ENCODE results near the gene ZCWPW1.

The ZCWPW1 gene

DNA sequence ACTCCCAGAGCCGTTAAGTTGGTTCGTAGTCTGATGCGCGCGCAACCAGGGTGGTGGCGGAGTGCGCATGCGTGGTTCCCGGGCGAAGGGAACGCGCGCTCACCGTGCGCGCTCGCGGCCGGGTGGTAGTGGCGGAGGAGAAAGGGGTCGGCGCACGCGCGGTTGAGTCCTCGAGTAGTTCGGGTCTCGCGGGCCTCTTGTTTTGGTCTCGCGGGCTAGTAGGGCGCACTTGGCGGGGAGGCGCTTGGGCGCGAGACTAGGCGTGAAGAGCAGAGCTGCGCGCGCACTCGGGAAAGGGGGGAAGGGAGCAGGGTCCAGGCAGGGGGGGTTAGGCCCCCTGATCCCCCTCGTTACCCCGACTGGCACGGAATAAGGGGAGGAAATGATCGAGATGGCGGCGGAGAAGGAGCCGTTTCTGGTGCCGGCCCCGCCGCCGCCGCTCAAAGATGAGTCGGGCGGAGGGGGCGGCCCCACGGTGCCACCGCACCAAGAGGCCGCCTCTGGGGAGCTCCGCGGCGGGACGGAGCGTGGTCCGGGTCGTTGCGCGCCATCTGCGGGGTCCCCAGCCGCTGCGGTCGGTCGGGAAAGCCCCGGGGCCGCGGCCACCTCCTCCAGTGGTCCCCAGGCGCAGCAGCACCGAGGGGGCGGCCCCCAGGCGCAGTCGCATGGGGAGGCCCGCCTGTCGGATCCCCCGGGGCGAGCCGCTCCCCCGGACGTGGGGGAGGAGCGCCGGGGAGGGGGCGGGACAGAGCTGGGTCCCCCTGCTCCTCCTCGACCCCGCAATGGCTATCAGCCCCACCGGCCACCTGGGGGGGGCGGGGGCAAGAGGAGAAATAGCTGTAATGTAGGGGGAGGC lies 1.4 kb upstream of the ZCWPW1 start, which contains the start of gene MEPCE:
MEPCE (plus strand) TSS at position 195 of the 856 bp plus-strand sequence; CDS start at position 383, 188 bp downstream.
- H3K27me3 ChIP-seq (ENCODE audit: low read depth, low read length): no peaks in the 10 kb centered on the region
- H3K9me3 ChIP-seq (ENCODE audit: insufficient read depth, low read length): no peaks in the 10 kb centered on the region
- peaks cover 43% of the 10 kb centered on the region for H3K4me1 ChIP-seq (ENCODE audit: low read length)
- H2AFZ ChIP-seq (ENCODE audit: low read depth, low read length): 0 out of 2 replicates have a peak within 1 kb of the TSS, but pooled peaks have one; percentile 33
- H3K9ac ChIP-seq (ENCODE audit: low read length): peak within 1 kb of the TSS; percentile 99
- peaks cover 54% of the 10 kb centered on the region for H3K79me2 ChIP-seq (ENCODE audit: low read length)
- peak within 1 kb of the TSS; percentile 86 for H3K4me3 ChIP-seq (ENCODE audit: low read length)
- H3K4me2 ChIP-seq (ENCODE audit: low read length): peak within 1 kb of the TSS; percentile 82
- no peak for TF ChIP-seq EZH2phosphoT487 (IDR thresholded peaks at IDR 0.05; ENCODE audit: low read depth)
- TF ChIP-seq, protein P1, sequence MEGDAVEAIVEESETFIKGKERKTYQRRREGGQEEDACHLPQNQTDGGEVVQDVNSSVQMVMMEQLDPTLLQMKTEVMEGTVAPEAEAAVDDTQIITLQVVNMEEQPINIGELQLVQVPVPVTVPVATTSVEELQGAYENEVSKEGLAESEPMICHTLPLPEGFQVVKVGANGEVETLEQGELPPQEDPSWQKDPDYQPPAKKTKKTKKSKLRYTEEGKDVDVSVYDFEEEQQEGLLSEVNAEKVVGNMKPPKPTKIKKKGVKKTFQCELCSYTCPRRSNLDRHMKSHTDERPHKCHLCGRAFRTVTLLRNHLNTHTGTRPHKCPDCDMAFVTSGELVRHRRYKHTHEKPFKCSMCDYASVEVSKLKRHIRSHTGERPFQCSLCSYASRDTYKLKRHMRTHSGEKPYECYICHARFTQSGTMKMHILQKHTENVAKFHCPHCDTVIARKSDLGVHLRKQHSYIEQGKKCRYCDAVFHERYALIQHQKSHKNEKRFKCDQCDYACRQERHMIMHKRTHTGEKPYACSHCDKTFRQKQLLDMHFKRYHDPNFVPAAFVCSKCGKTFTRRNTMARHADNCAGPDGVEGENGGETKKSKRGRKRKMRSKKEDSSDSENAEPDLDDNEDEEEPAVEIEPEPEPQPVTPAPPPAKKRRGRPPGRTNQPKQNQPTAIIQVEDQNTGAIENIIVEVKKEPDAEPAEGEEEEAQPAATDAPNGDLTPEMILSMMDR (IDR thresholded peaks at IDR 0.05; ENCODE audit: low read depth, low read length): no peak
- H3K27ac ChIP-seq (ENCODE audit: low read length): peak within 1 kb of the TSS; percentile 96
- H4K20me1 ChIP-seq (ENCODE audit: insufficient read depth, low read length): peaks cover 26% of the 10 kb centered on the region
- peaks cover 39% of the 10 kb centered on the region for H3K36me3 ChIP-seq (replicated peaks; ENCODE audit: low read depth, low read length)

DNA sequence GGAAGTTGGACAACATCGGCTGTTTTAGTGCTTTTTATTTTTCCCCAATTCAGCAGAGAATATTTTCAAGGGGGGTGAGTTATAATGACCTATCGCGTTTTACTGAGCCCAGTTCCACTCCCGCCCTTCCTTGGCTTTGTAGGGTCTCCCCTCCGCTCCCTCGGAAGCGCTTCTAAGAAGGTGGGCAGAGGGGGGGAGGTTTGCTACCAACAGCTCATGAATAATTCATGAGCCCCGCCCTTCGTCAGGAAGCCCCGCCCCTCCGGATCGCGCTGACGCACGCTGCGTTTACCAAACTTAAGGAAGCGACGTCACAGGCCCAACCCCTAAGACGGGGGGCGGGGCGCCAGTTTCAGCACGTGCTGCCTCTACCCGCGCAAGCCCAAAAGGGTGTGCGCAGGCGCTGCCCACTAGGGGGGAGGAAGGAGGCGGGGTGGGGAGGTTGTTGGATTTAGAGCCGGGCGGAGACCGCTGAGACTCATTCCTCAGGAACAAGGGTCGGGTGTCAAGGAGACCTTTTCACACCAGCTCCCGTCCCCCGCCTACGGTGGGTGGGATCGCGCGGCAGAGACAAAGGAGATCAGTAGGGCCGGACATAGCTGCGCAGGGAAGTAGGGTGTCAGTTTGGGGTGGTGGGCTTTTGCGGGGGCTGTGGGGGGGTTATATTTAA lies 599 bp upstream of the ZCWPW1 start:
- TF ChIP-seq EZH2phosphoT487 (IDR thresholded peaks at IDR 0.05; ENCODE audit: low read depth): no peak
- TF ChIP-seq, protein P1 (IDR thresholded peaks at IDR 0.05; ENCODE audit: low read depth, low read length): no peak
- H4K20me1 ChIP-seq (ENCODE audit: insufficient read depth, low read length): peaks cover 26% of the 10 kb centered on the region
- H3K4me3 ChIP-seq (ENCODE audit: low read length): peak overlapping the region; percentile 86
- peaks cover 37% of the 10 kb centered on the region for H3K4me1 ChIP-seq (ENCODE audit: low read length)
- peak overlapping the region; percentile 82 for H3K4me2 ChIP-seq (ENCODE audit: low read length)
- no peaks in the 10 kb centered on the region for H3K9me3 ChIP-seq (ENCODE audit: insufficient read depth, low read length)
- H3K79me2 ChIP-seq (ENCODE audit: low read length): peaks cover 49% of the 10 kb centered on the region
- peak overlapping the region; percentile 99 for H3K9ac ChIP-seq (ENCODE audit: low read length)
- H3K27me3 ChIP-seq (ENCODE audit: low read depth, low read length): no peaks in the 10 kb centered on the region
- peak overlapping the region; percentile 96 for H3K27ac ChIP-seq (ENCODE audit: low read length)
- H2AFZ ChIP-seq (ENCODE audit: low read depth, low read length): 0 out of 2 replicates have a peak overlapping the region, but pooled peaks have one; percentile 33
- H3K36me3 ChIP-seq (replicated peaks; ENCODE audit: low read depth, low read length): peaks cover 35% of the 10 kb centered on the region

DNA sequence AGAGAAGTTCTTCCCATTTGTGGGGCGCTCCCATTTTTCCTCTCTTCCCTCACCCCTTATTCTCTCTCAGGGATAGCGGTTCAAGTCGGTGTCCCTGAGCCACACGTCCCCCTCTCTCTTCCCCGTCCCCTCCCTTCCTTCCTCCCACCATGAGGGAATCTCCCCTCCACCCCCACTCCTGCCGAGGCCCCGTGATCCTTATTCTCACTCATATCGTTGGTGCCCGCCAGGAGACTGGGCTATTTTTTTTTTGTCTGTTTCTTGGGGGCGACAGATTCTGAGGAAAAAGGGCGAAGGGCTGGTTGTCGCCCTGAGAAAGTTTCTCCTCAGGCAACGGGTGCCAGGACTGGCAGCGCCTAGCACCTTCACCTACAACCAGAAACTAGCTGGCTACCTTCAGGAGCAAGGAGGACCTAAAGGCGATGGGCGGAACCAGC lies 723 bp downstream of the ZCWPW1 start:
- H4K20me1 ChIP-seq (ENCODE audit: insufficient read depth, low read length): peaks cover 24% of the 10 kb centered on the region
- peak overlapping the region; percentile 86 for H3K4me3 ChIP-seq (ENCODE audit: low read length)
- H3K9me3 ChIP-seq (ENCODE audit: insufficient read depth, low read length): no peaks in the 10 kb centered on the region
- H3K4me2 ChIP-seq (ENCODE audit: low read length): peak overlapping the region; percentile 68
- H3K36me3 ChIP-seq (replicated peaks; ENCODE audit: low read depth, low read length): peaks cover 23% of the 10 kb centered on the region
- H3K27me3 ChIP-seq (ENCODE audit: low read depth, low read length): no peaks in the 10 kb centered on the region
- peaks cover 38% of the 10 kb centered on the region for H3K4me1 ChIP-seq (ENCODE audit: low read length)
- H3K9ac ChIP-seq (ENCODE audit: low read length): no peak overlapping the region
- TF ChIP-seq EZH2phosphoT487 (IDR thresholded peaks at IDR 0.05; ENCODE audit: low read depth): no peak
- TF ChIP-seq, protein P1 (IDR thresholded peaks at IDR 0.05; ENCODE audit: low read depth, low read length): no peak
- H2AFZ ChIP-seq (ENCODE audit: low read depth, low read length): no peak overlapping the region
- H3K79me2 ChIP-seq (ENCODE audit: low read length): peaks cover 35% of the 10 kb centered on the region
- H3K27ac ChIP-seq (ENCODE audit: low read length): peak overlapping the region; percentile 96

DNA sequence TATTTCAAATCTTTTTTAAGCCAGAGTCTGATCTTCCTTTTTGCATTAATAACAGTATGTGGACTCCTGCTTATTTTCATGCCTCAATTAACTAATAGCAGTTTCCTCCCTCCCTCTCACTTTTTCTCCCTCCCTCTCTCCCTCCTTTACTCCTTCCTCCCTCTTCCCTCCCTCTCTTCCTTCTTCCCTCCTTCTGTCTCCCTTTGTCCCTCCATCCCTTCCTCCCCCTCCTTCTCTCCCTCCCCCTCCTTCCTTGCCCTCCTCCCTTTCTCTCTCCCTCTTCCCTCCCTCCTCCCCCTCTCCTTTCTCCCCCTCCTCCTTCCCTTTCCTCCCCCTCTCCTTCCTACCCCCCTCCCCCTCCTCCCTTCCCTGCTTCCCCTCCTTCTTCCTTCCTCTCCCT lies 2.0 kb downstream of the ZCWPW1 start:
- no peak overlapping the region for H3K27ac ChIP-seq (ENCODE audit: low read length)
- no peak overlapping the region for H3K4me2 ChIP-seq (ENCODE audit: low read length)
- H3K4me1 ChIP-seq (ENCODE audit: low read length): peaks cover 33% of the 10 kb centered on the region
- no peak overlapping the region for H2AFZ ChIP-seq (ENCODE audit: low read depth, low read length)
- no peaks in the 10 kb centered on the region for H3K27me3 ChIP-seq (ENCODE audit: low read depth, low read length)
- H3K9ac ChIP-seq (ENCODE audit: low read length): no peak overlapping the region
- TF ChIP-seq, protein P1 (IDR thresholded peaks at IDR 0.05; ENCODE audit: low read depth, low read length): no peak
- no peak for TF ChIP-seq EZH2phosphoT487 (IDR thresholded peaks at IDR 0.05; ENCODE audit: low read depth)
- H3K36me3 ChIP-seq (replicated peaks; ENCODE audit: low read depth, low read length): peaks cover 11% of the 10 kb centered on the region
- H3K79me2 ChIP-seq (ENCODE audit: low read length): peaks cover 23% of the 10 kb centered on the region
- no peak overlapping the region for H3K4me3 ChIP-seq (ENCODE audit: low read length)
- H4K20me1 ChIP-seq (ENCODE audit: insufficient read depth, low read length): peaks cover 12% of the 10 kb centered on the region; the same call in 1 of the 2 replicates
- no peaks in the 10 kb centered on the region for H3K9me3 ChIP-seq (ENCODE audit: insufficient read depth, low read length)
